HG02981 (cell line): ENCODE results near the gene TUBA4A.
A peak's percentile ranks its signal among the peaks of the same experiment; 100 is the strongest.
"Not testable (repeated sequence)": the region's sequence is repeated elsewhere in the genome, so short reads cannot be mapped to it uniquely, and the experiment has no call there.

ENCODE experiments used
- ATAC-seq: cut with Tn5 transposase; IDR thresholded peaks from one replicate; pipeline ENCODE4 v1.9.1; 2021; ENCODE audit warnings: mild to moderate bottlenecking, moderate library complexity; ENCODE audit not compliant: unreplicated experiment

The TUBA4A gene

DNA sequence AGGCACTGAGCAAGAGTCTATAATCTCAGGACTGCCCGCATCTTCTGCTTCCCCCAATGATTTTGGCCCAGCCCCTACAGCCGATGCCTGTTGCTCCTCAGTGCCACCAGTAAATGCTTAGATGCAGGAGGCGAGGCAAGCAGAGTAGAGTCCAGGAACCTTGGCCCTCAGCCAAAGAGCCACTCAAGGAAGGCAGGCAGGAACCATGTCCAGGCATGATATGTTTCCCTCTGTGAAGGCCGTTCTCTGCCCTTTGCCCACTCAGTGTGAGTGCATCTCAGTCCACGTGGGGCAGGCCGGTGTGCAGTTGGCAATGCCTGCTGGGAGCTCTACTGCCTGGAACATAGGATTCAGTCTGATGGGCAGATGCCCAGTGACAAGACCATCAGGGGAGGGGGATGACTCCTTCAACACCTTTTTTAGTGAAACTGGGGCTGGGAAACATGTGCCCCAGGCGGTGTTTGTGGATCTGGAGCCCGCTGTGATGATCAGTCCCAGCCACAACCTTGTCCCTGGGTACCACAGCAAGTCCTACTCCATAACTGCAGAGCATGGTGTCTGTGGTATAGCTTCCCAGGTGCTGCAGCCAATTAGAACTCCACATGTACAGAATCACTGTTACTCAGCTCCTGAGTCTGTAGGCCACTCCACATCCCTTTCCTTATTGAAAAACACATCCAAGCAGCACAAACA, 15.8 kb upstream of the TUBA4A start:
- no peak for ATAC-seq

- ATAC-seq, result no peak
Observed at GRCh38 chr2:219268294-219268693, 14.6 kb upstream of the TUBA4A start.

DNA sequence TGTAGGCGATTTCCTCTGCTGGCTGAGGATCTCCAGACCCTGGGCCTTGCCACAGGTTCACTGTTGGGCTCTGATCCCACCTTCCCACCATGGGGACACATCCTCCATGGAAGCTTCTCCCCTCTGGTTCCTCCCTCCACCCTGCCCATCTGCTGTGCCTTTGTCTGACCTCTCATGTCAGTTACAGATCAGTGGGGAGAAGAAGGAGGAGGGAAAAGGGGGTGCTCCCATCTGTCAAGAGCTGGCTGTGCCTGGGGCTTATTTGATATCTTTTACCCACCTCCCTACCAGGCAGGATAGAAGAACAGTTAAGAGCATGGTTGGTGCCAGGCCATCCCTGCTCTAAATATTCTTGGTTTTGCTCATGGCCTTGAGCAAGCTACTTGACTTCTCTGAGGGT, 13.2 kb upstream of the TUBA4A start:
- ATAC-seq, result no peak

- no peak for ATAC-seq
Observed at GRCh38 chr2:219266232-219266631, 12.5 kb upstream of the TUBA4A start.

DNA sequence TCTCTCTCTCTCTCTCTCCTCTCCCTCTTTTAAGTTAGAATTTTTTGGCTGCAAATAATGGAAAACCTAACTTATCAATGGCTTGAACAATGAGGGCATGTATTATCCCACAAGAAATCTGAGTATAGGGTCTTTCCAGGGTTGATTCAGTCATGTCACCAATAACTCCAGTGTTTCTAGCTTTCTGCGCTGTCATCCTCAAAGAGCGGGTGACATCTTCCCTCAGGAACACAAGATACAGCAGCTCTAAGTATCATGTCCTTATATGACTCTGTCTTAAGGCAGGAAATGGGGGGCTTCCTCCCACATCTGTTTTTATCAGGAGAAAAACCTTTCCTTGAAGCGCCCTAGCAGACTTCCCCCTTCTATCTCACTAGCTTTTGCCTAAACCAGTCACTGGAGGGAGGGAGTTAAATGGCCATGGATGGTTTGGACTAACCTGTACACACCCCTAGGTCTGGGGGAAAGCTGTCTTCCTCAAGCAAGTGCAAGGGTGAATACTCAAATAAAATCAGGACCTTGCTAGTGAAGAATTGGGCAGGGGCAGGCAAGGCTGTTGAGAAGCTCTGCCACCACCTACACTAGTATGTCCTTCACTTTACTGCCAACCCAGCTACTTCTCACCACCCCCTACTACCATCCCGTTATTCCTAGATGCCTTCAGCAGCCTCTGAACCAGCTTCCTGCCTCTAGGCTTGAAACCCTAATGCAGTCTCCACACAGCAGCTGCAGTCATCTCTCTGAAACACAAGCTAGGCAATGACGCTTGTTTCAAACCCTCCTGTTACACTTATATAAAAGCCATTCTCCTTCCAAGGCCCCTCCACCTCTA, 7.5 kb upstream of the TUBA4A start:
- no peak for ATAC-seq

GRCh38 chr2:219258942-219259341, 5.2 kb upstream of the TUBA4A start:
- ATAC-seq, result not testable (repeated sequence)

DNA sequence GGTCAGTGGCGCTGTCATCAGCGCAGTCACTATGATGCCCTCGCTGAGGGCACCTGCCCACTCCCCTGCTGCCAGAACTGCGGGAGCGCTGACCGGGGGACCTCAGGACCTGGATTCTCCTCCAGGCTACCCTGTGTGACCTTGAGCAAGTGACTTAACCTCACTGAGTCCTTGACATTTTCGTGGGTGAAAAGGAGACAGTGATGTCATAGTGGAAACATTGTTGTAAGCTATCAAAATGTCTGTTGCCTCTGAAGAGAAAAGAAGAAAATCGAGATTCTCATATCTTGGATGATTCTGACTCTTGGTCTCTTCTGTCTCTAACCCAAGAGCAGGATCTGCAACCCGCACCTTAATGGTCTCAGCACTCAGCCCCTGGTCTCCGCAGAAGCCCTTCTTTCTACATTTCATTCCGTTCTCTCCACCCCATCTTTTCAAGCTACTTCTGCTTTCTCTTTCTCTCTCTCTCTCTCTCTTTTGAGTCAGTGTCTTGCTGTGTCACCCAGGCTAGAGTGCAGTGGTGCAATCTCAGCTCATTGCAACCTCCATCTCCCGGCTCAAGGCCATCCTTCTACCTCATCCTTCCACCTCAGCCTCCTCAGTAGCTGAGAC, 978 bp upstream of the TUBA4A start:
- peak; percentile 29 for ATAC-seq

- ATAC-seq, result peak; percentile 9
Observed at GRCh38 chr2:219252900-219253752, 592 bp downstream of the TUBA4A start, which contains the start of gene TUBA4B. Gene TUBA4B (plus strand): TSS chr2:219253243. CDS start chr2:219253408, 165 bp downstream.

DNA sequence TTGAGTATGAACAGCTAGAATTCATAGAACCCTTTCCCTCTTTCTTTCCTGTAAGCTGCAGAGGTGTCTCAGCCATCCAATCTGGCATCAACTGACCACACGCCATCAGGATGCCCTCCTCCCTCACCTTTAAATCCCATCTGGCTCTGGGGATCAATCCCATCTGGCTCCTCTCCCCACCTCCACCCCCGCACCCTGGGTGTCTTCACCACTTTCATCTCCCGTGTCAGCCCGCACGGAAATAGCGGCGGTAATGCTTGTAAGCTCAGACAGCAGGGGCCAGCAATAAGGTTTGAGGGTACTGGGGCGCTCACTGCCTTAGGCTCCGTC, 1.2 kb downstream of the TUBA4A start:
- no peak for ATAC-seq

GRCh38 chr2:219252084-219252483, 1.6 kb downstream of the TUBA4A start:
- no peak for ATAC-seq

GRCh38 chr2:219251656-219252055, 2.1 kb downstream of the TUBA4A start:
- ATAC-seq, result no peak

DNA sequence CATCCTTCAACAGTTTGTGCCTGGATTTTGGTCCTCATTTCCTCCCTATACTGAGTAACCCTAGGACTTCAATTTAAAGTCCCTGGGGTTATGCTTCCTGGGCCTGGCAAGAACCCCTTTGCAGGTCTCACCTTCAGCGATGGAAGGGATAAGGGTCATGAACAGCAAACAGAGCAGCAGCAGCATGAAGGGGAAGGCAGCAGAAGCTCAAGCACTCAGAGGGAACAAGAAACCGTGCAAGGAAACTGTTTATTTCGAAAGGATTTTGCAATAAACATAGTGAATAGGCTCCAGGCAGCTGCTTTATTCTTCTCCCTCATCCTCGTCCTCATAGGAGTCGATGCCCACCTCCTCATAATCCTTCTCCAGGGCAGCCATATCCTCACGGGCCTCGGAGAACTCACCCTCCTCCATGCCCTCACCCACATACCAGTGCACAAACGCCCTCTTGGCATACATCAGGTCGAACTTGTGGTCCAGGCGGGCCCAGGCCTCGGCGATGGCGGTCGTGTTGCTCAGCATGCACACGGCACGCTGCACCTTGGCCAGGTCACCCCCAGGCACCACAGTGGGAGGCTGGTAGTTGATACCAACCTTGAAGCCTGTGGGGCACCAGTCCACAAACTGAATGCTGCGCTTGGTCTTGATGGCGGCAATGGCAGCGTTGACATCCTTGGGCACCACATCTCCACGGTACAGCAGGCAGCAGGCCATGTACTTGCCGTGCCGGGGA, 3.5 kb downstream of the TUBA4A start:
- no peak for ATAC-seq

DNA sequence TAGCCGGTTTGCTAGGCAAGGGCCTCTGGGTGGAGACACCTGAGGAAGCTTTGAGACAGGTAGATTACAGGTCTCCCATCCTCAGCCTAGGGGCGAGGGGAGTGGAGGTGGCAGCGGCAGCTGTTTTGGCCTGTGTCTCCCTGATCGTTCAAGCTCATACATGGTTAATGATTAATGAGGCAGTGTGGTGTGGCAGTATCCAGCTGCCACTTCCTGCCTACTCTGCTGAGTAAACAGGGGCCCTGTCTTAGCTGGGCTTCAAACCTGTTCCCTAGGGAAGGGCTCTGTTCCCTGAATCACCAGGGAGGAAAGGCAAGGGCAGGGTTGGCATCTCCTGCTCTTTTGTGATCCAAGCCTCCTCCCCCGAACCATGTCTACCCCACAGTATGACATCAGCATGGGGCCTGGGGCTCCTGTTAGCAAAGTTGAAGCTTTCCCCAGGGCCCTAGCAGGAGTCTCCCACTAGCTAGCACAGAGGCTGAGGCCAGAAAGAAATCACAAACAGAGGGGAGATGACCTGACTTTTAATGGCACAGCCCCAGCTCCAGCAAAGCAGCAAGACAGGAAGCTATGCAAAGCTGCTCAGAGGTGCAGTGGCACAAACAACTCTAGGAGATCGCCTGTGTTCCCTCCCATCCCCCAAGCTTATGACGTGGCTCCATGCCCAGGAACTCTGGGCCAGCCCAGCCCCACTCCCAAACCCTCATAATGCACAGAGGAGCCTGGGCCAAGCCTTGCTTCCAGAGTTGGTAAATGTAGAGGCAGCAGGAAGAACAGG, 4.3 kb downstream of the TUBA4A start:
- peak; percentile 48 for ATAC-seq

GRCh38 chr2:219248845-219249202, 4.9 kb downstream of the TUBA4A start:
- no peak for ATAC-seq

- ATAC-seq, result no peak
Observed at GRCh38 chr2:219247678-219248642, 5.8 kb downstream of the TUBA4A start.

DNA sequence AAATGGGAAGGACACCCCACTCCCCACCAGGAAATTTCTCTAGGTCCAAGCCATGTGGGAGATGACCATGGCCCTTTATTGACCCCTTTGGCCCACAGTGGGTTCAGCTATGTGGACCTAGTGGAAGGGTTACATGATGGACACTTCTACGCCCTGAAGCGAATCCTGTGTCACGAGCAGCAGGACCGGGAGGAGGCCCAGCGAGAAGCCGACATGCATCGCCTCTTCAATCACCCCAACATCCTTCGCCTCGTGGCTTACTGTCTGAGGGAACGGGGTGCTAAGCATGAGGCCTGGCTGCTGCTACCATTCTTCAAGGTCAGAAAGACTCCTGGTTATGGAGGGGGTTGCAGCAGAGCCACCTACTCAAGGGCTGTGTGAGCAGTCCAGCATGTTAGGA, 7.2 kb downstream of the TUBA4A start:
- no peak for ATAC-seq

DNA sequence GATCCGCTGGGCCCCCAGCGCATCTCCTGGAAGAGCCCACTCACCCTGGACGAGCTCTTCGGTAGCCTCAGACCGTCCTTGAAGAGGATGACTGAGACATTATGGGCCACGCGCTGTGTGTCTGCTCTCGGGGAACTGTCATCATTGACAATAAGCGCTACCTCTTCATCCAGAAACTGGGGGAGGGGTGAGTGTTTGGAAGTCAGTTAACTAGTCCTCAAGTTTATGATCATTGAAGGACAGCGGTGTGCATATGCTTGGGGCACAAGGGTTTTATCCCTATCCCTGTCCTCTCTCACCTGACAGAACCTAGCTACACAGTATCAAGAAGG, 7.9 kb downstream of the TUBA4A start:
- no peak for ATAC-seq

GRCh38 chr2:219245148-219245898, 8.4 kb downstream of the TUBA4A start, which contains the start of the genes GLB1L and STK16:
Gene GLB1L (minus strand): TSS chr2:219245444. CDS start chr2:219243573, 1,871 bp downstream.
Gene STK16 (plus strand): TSS chr2:219245479. CDS start chr2:219246000, 521 bp downstream.
- peak; percentile 68 for ATAC-seq
